NCI-H2081 treated with DMSO at 0.1 percent for 48 hours (cell line): ENCODE measurements around the gene SH2D3C.

Experiments
- DNase-seq: peaks from one replicate; lab custom pipeline; 2025; lab: John Stamatoyannopoulos, UW

Gene SH2D3C

GRCh38 chr9:127741831-127742434 lies 36.5 kb downstream of the SH2D3C start:
- no peak for DNase-seq

DNA sequence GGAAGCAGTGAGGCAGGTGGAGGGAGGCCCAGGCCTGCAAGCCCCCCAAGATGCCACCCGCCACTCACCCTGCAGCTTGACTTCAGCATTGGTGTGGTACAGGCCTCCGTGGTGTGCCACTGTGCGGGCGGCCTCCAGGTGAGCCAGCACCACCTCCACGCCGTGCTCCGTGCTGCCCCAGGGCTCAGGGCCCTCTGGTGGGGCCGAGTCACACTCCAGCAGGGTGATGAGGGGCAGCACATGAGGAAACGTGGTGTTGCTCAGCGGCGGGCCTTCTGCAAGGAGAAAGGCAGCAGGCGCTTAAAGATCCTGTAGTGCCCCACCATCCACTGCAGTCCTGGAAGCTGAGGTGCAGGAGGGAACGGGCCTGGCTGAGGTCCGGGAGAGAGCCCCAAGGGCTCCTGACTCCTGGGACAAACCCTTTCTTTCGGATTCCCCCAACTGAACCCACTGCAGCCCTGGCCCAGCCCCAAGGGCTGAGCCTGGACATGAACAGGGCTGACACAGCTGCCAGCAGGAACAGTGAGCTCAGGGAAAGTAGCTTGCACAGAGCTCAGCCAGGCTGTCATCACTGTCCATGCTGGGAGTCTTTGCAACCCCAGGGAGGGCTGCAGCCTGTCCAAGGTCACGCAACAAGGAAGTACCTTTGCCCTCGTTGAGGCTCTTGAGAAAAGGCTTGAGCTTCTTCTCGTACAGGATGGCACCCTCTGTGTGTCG lies 38.7 kb downstream of the SH2D3C start:
- DNase-seq: no peak

DNA sequence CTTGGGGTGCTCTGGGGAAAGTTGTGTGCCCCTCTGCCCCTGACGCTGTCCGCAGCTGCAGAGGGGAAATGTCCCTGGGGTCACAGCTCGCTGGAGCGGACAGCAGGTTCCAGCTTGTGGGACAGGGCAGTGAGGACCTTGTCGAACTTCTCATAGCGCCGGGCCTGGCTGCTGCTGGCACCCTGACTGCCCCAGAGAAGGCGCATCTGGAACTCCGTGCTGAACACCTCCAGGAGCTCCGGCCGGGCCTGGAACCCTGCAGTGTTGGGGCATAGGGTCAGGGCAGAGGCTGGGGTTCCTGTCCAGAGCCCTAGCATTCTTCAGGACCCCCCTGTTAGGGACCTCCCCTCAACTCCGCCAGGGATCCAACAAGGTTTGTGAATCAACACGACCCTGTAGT lies 39.8 kb downstream of the SH2D3C start:
- DNase-seq: no peak

DNA sequence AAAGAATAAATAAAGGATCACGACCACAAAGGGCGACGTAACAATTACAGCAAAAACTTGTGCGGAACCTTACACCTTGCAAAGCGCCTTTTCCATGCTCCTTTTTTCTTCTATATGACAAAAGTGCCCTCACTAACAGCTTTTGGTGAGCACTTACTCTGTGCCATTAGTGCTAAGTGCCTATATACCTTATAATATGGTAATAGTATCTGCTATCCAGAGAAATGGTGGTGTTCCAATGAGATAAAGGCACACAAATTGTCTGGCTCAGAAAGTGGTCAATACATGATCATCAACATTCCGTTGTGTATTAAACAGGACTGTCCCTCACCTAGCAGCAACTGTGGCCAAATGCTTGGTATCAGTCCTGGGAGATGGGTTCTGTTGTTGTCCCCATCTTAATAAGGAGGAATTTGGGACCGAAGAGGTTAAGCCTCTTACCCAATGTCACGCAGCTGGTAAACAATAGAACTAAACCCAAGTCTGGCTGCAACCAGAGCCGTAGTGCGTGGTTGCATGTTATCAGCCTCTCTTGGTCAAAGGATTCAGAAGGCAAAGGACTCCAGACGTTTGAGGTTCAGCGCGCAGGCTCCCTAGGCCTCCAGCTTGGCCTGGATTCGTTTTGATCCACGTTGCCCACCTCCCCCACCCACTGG lies 42.8 kb downstream of the SH2D3C start:
- DNase-seq: no peak

- DNase-seq: peak; percentile 69
These were observed 43.5 kb downstream of the SH2D3C start, which contains the start of gene TOR2A for GRCh38 chr9:127734747-127735529. TOR2A (minus strand) TSS chr9:127735294; CDS start chr9:127735270, 24 bp downstream.

DNA sequence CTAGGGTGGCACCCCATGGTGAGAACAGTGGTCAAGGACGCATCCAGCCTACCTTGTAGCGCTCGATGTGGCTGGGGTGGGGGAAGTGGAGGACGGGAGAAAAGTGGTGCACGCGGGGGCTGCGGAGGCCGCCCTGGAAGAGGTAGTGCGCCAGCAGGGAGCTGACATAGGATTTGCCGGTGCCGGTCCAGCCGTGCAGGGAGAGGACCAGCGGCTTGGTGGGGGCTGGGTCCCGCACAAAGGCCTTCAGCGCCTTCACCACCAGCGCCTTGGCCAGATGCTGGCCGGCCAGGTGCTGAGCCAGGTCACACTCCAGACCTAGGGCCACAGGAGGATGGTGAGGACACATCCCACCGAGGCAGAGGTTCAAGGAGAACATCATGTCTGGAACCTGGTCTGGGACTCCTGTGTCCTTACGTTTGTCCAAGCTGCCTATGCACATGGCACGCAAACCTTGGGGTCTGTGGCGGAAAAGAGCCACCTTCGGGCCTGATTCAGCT lies 44.2 kb downstream of the SH2D3C start:
- no peak for DNase-seq

DNA sequence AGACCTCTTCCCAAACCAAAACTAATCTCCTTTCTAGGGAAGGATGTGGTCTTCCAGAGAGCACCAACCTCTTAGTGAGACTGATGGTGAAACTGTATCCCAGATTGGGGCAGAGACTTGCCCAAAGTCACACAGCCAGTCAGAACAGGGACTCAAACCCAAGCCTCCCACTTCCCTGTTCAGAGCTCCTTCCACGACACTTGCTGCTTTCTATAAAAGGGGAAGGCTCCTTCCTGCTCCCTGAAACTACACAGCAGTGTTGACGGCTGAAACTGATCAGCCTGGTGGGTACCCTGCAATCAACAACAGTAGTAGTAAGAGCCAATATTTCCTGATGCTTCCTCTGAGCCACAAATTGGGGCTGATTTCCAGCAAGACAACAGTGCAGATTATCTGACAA lies 44.9 kb downstream of the SH2D3C start:
- no peak for DNase-seq

- DNase-seq: no peak
These were observed 46.0 kb downstream of the SH2D3C start for GRCh38 chr9:127732444-127732843.

DNA sequence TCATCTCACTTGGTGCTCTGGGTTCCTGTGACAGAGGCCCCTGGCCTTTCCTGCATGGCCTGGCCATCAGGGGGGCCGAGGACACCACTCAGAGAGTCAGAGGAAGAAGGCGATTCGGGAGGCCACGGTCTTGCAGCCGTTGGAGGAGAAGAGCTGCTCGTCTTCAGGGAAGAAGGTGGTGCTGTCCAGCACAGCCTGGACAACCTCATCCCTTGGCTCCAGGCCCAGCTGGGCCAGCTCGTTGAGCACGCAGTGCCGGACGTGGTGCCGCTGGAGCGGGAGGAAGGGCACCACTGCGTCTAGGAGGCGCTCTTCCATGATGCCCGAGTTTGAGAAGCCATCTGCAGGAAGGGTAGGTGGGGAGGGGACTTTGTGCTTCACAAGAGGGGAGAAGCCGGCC lies 46.5 kb downstream of the SH2D3C start:
- no peak for DNase-seq

- no peak for DNase-seq
These were observed 47.6 kb downstream of the SH2D3C start for GRCh38 chr9:127730799-127731410.

GRCh38 chr9:127730262-127730661 lies 48.2 kb downstream of the SH2D3C start:
- no peak for DNase-seq

GRCh38 chr9:127729522-127730256 lies 48.8 kb downstream of the SH2D3C start:
- DNase-seq: no peak

- no peak for DNase-seq
These were observed 49.7 kb downstream of the SH2D3C start for GRCh38 chr9:127728808-127729207.

DNA sequence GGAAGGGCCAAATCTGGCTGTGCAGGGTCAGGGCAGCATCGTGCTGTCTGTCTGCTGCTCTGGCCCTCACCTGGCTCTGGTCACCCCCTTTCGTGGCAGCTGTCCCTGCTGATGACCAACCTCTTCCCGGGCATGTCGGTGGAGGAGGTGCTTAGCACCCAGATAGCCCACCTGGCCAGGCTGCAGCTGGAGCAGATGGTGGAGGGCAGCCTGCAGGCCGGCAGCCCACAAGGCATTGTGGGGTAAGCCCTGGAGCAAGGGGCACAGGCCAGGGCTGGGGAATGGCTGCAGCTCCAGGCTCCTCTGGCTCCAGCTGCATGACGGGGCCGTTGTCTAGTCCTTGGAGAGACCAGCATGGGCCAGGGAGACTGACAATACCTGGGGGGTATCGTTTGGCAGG lies 51.6 kb downstream of the SH2D3C start:
- no peak for DNase-seq

DNA sequence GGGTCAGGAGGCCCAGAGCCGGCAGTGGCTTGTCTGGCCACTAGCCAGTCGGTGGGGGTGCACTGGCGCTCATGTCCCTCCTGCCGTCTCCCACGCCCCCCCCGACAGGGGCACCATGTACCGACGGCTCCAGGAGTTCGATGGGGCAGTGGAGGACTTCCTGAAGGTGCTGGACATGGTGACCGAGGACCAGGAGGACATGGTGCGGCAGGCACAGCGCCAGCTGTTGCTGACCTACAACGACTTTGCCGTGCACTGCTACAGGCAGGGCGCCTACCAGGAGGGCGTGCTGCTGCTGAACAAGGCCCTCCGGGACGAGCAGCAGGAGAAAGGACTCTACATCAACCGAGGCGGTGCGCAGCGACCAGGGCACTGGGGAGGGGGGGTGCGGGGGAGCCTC lies 54.5 kb downstream of the SH2D3C start:
- no peak for DNase-seq

- DNase-seq: peak; percentile 36
These were observed 55.0 kb downstream of the SH2D3C start for GRCh38 chr9:127723444-127723843.

DNA sequence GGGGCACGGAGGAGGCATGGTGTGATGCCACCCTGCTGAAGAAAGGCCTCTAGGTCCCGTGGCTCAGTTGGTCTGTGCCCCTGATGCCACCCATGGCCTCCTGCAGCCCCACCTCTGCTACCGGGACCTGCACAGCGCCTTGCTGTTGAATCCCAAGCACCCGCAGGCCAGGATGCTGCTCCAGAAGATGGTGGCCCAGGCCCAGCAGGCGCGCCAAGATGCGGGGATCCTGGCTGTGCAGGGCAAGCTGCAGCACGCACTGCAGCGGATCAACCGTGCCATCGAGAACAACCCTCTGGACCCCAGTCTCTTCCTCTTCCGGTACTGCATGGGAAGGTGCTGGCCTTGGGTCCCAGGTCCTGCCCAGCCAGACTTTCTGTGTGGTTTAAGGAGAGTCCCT lies 55.5 kb downstream of the SH2D3C start:
- no peak for DNase-seq

GRCh38 chr9:127722055-127722745 lies 56.3 kb downstream of the SH2D3C start:
- DNase-seq: peak; percentile 44

DNA sequence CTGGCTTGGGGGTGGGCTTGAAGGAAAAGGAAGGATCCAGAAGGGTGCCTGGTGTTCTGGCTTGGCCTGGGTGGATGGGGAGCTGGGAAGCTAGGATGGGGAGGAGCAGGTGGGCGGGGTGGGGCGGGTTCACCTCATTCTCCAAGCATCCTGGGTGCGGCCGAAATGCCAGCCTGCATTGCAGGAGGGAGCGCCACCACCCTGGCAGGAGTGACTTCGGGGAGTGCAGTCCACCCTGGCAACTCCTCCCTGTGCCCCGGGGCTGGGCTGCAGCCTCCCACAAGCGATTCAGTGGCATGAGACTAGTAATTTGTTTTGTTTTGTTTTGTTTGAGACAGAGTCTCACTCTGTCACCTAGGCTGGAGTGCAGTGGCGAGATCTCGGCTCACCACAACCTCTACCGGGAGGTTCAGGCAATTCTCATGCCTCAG lies 57.1 kb downstream of the SH2D3C start:
- DNase-seq: no peak

GRCh38 chr9:127720865-127721227 lies 57.6 kb downstream of the SH2D3C start:
- no peak for DNase-seq
